Thyroid gland (tissue), 4 donors: Measurements from ENCODE around the gene VGLL4.

Experiments used
- CTCF ChIP-seq, 6 experiments: fragments of 200-600 bp in 3 of 6; fragments of 450-650 bp in 3 of 6; sonication (generic) in 3 of 6; IDR thresholded peaks; one replicate each; pipeline ENCODE4 v1.5.1; 2016 to 2019; ENCODE audit warnings: antibody characterized with exemption in 6 of 6, mild to moderate bottlenecking in 2 of 6, inconsistent platforms in 1 of 6, moderate library complexity in 1 of 6
- POLR2A ChIP-seq, 2 donors: fragments of 450-650 bp; IDR thresholded peaks; one replicate each; pipeline ENCODE4 v1.6.1; 2017; ENCODE audit warnings: antibody characterized with exemption in 2 of 2, mild to moderate bottlenecking in 2 of 2, moderate library complexity in 1 of 2

DNA sequence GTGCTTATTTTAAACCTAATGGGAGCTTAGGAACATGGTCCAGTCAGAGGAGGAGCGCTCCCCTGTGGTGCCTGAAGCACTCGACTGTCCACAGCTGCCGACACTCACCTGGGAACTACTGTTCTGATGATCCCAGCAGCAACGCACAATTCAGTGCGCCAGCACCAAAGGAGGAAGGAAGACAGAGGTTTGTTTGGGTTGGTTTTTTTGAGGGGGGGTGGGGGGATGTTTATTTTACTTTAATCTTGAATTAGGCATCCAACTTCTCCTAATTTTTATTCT, 48.8 kb upstream of the VGLL4 start:
- TF ChIP-seq CTCF (IDR thresholded peaks at IDR 0.05), result no peak
- TF ChIP-seq POLR2A (IDR thresholded peaks at IDR 0.05), result no peak
